ENCODE results near the gene E4F1. TPM values are rescaled to one million over a fixed set of nuclear protein-coding genes. Genes with fewer than 3 reads are reported as not detected.

Gene E4F1
- total RNA-seq, 1 donor from 2014 or later, result 21.0 TPM

GRCh38 chr16:2284001-2284770 is 60.8 kb downstream of the E4F1 start:
- no peak overlapping the region for H3K27ac ChIP-seq
- no peaks in the 10 kb centered on the region for H3K9me3 ChIP-seq
- no peak for DNase-seq
- H3K4me3 ChIP-seq, result no peak overlapping the region
- H3K36me3 ChIP-seq, result peaks cover 89% of the 10 kb centered on the region
- H3K27me3 ChIP-seq (ENCODE audit: low read depth), result no peaks in the 10 kb centered on the region
- intact Hi-C loops (cut with DNase I), result no loop called here
- no peaks in the 10 kb centered on the region for H3K4me1 ChIP-seq
- TF ChIP-seq CTCF (IDR thresholded peaks at IDR 0.05), result no peak
- ATAC-seq, result no peak

DNA sequence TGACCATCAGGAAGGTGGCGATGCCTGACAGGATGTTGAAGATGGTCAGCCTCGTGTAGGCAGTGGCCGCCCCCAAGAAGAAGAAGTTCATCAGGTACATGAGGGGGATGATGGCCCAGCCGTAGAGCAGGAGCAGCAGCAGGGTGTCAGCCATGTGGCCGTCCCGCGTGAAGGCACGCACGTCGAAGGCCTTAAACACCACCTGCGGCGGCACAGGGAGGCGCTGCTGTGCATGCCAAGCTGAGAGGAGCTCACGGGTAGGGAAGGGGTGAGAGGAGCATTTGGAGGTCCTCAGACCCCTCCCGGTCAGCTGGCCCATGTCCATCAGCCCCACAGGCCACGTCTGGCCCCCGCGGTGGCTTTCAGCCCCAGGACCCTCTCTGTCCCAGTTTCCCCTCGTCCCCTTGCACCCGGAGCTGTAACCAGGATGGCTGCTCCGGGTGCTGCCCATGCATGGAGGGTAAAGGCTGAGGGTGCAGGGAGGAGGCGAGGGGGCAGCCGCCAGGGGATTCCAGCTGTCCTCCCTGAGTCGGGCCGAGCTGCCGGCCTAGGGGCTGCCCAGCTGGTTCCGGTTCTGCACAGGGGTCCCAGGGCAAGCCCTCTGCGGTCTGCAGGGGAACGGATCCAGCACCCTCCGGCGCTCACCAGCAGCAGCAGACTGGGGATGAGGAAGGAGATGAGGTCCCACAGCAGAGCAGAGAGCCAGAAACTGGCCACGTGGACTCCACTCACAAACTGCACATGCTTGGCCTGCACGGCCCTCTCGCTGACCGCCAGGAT is 61.6 kb downstream of the E4F1 start:
- no peak for TF ChIP-seq CTCF (IDR thresholded peaks at IDR 0.05)
- no peak overlapping the region for H3K27ac ChIP-seq
- intact Hi-C loops (cut with DNase I), result no loop called here
- DNase-seq, result no peak
- H3K9me3 ChIP-seq, result no peaks in the 10 kb centered on the region
- ATAC-seq, result peak in 1 of 2 donors; percentile 1
- H3K4me1 ChIP-seq, result no peaks in the 10 kb centered on the region
- no peak overlapping the region for H3K4me3 ChIP-seq
- H3K27me3 ChIP-seq (ENCODE audit: low read depth), result no peaks in the 10 kb centered on the region
- H3K36me3 ChIP-seq, result peaks cover 87% of the 10 kb centered on the region

Small RNA genes lying within 50 kb of the gene (microRNA-seq; reads per million reads assigned to microRNA genes)
- not detected for gene MIR3677 (ENCODE audit: borderline number of aligned reads)
- gene MIR4717 (ENCODE audit: borderline number of aligned reads), result not detected

Other genes with a start within 250 kb of the E4F1 start
- 1.7 TPM for gene NOXO1, start 242.1 kb upstream of the E4F1 start, total RNA-seq
- gene GFER, start 239.4 kb upstream of the E4F1 start, total RNA-seq, result 24.7 TPM
- gene SYNGR3, start 233.6 kb upstream of the E4F1 start, total RNA-seq, result 0.24 TPM
- gene ZNF598, start 213.8 kb upstream of the E4F1 start, total RNA-seq, result 27.2 TPM
- gene NPW, start 203.8 kb upstream of the E4F1 start, total RNA-seq, result not detected
- gene NHERF2, start 196.7 kb upstream of the E4F1 start, total RNA-seq, result 343 TPM
- gene NTHL1, start 175.8 kb upstream of the E4F1 start, total RNA-seq, result 24.3 TPM
- gene TSC2, start 175.6 kb upstream of the E4F1 start, total RNA-seq, result 123 TPM
- 81.6 TPM for gene PKD1, start 87.7 kb upstream of the E4F1 start, total RNA-seq
- 0.80 TPM for gene RAB26, start 75.0 kb upstream of the E4F1 start, total RNA-seq
- gene TRAF7, start 67.8 kb upstream of the E4F1 start, total RNA-seq, result 61.9 TPM
- 0.09 TPM for gene CASKIN1, start 27.0 kb upstream of the E4F1 start, total RNA-seq
- 26.6 TPM for gene MLST8, start 18.1 kb upstream of the E4F1 start, total RNA-seq
- 7.8 TPM for gene BRICD5, start 12.7 kb upstream of the E4F1 start, total RNA-seq
- 13.3 TPM for gene PGP, start 8.8 kb upstream of the E4F1 start, total RNA-seq
- gene DNASE1L2, start 12.9 kb downstream of the E4F1 start, total RNA-seq, result 2.0 TPM
- 50.4 TPM for gene ECI1, start 28.0 kb downstream of the E4F1 start, total RNA-seq
- gene RNPS1, start 44.5 kb downstream of the E4F1 start, total RNA-seq, result 98.6 TPM
- gene ABCA3, start 117.1 kb downstream of the E4F1 start, total RNA-seq, result 491 TPM
- 3.4 TPM for gene CCNF, start 205.9 kb downstream of the E4F1 start, total RNA-seq
- 0.68 TPM for gene TEDC2, start 236.5 kb downstream of the E4F1 start, total RNA-seq
- gene NTN3, start 247.7 kb downstream of the E4F1 start, total RNA-seq, result 0.24 TPM

All from lower lobe of right lung (tissue), 2 donors.